Panc1 (cell line): ENCODE data around the gene MRPL50. TPM values are rescaled to one million over a fixed set of nuclear protein-coding genes. Genes with fewer than 3 reads are reported as not detected.

ENCODE experiments used
- ATAC-seq: fragments of 200-7000 bp; cut with Tn5 transposase; 2 replicates; pipeline ENCODE4 v1.9.1; 2020; ENCODE audit warnings: mild to moderate bottlenecking, moderate library complexity
- BruUV-seq: library from RNA; stranded (reverse); fragments of 400-500 nt; replicated peaks from 2 replicates; lab custom pipeline; 2021; lab: Mats Ljungman, UMichigan
- CTCF ChIA-PET: fragments of 300-600 bp; sonication (Branson Sonifier 250); formaldehyde crosslinking; loops from one replicate; lab custom pipeline; 2022; ENCODE audit warnings: antibody characterized with exemption; lab: Charles Lee
- POLR2A ChIA-PET: fragments of 300-600 bp; sonication (Branson Sonifier 250); formaldehyde crosslinking; loops from one replicate; lab custom pipeline; 2022; ENCODE audit warnings: antibody characterized with exemption; lab: Charles Lee
- DNase-seq: peaks from one replicate; pipeline ENCODE4 v3.0.0-alpha.2; 2010; ENCODE audit warnings: low read depth, low spot score
- H3K27ac ChIP-seq: 2 replicates; pipeline ENCODE4 v1.5.1; 2011; ENCODE audit warnings: mild to moderate bottlenecking, low read length, inconsistent platforms
- H3K27me3 ChIP-seq: fragments of 200-500 bp; sonication (Bioruptor generic); 2 replicates; pipeline ENCODE4 v1.6.0; 2014; ENCODE audit warnings: low read length, inconsistent platforms; ENCODE audit not compliant: control insufficient read depth, insufficient read depth
- H3K36me3 ChIP-seq: fragments of 200-500 bp; sonication (Bioruptor generic); 2 replicates; pipeline ENCODE4 v1.5.1; 2014; ENCODE audit warnings: inconsistent platforms, mild to moderate bottlenecking, low read length, moderate library complexity; ENCODE audit not compliant: control insufficient read depth, insufficient read depth
- H3K4me1 ChIP-seq: 2 replicates; pipeline ENCODE4 v1.5.1; 2011; ENCODE audit warnings: inconsistent platforms, mild to moderate bottlenecking, low read length, moderate library complexity; ENCODE audit not compliant: control insufficient read depth, insufficient read depth
- H3K4me3 ChIP-seq, 2 experiments: 2 replicates each; pipeline ENCODE4 v1.5.1; 2011 to 2012; ENCODE audit warnings: low read depth in 2 of 2, low read length in 2 of 2, mild to moderate bottlenecking in 2 of 2, inconsistent platforms in 1 of 2, moderate library complexity in 1 of 2
- H3K9me3 ChIP-seq: fragments of 200-500 bp; sonication (Bioruptor generic); 2 replicates; pipeline ENCODE4 v1.5.1; 2014; ENCODE audit warnings: low read depth, mild to moderate bottlenecking, inconsistent platforms, low read length, moderate library complexity; ENCODE audit not compliant: control insufficient read depth, insufficient read depth
- POLR2AphosphoS5 ChIP-seq: IDR thresholded peaks from 2 replicates; pipeline ENCODE4 v1.6.1; 2012; ENCODE audit warnings: mild to moderate bottlenecking, low read depth, low read length, moderate library complexity
- SIN3A ChIP-seq: IDR thresholded peaks from 2 replicates; pipeline ENCODE4 v1.6.1; 2012; ENCODE audit warnings: low read depth, mild to moderate bottlenecking, low read length, moderate library complexity, borderline replicate concordance; ENCODE audit not compliant: insufficient read depth
- TCF7L2 ChIP-seq: IDR thresholded peaks from 2 replicates; pipeline ENCODE4 v1.6.1; 2011; ENCODE audit warnings: mild to moderate bottlenecking, low read depth, low read length, inconsistent platforms
- in situ Hi-C: cut with HindIII; loops from 2 replicates; pipeline ENCODE4 v1.10.0; 2016; ENCODE audit warnings: low sequenced_read_pairs, low pct_unique_long_range_greater_than_20kb
- intact Hi-C: fragments of 100-400 bp; cut with micrococcal nuclease; formaldehyde crosslinking; loops from one replicate; pipeline ENCODE4 v1.10.0; 2022; ENCODE audit not compliant: unreplicated experiment
- total RNA-seq: library from RNA; stranded (reverse); gene quantifications from one replicate; pipeline ENCODE4 v1.2.1, GENCODE V29; 2021; ENCODE audit not compliant: unreplicated experiment
- TF ChIP-seq, protein P1 (sequence below): fragments of 450-650 bp; IDR thresholded peaks from 2 replicates; pipeline ENCODE4 v1.5.1; 2017; ENCODE audit warnings: mild to moderate bottlenecking
- TF ChIP-seq, protein P2 (sequence below), 2 experiments: IDR thresholded peaks; 2 replicates each; pipeline ENCODE4 v1.6.1; 2011 to 2012; ENCODE audit warnings: low read depth in 2 of 2, control low read depth in 1 of 2, low read length in 1 of 2, mild to moderate bottlenecking in 1 of 2, moderate library complexity in 1 of 2; ENCODE audit not compliant: insufficient read depth in 1 of 2

The MRPL50 gene
- total RNA-seq, 1 experiment from 2014 or later = 7.2 TPM

DNA sequence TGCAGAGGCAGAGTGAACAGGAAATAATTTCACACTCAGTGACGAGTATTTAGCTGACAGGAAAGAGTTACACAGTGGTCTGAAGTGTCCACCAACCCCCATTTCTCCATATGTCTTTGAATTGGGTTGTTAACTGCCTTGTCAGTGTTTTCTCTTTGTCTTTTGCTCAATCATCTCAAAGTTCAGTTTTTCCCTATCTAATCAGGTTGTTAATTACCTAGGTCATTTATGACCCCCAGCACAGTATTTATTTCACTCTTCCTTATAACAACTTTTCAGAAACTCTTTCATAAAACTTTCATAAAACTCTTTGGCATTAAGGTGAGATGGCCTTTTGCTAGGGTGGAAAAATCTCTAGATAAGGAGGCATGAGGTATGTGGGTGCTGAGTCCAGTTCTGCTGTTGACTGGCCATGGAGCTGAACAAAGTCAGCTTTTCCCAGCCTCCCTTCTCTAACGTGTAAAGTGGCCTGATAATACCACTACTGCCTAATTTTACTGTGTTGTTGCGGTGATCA is 42.4 kb upstream of the MRPL50 start:
- no TSS peak for BruUV-seq
- DNase-seq (no peak), ATAC-seq (no peak)
- no peaks in the 10 kb centered on the region for H3K9me3 ChIP-seq
- TF ChIP-seq SIN3A (no peak), POLR2AphosphoS5 (no peak)
- TF ChIP-seq, protein P1, sequence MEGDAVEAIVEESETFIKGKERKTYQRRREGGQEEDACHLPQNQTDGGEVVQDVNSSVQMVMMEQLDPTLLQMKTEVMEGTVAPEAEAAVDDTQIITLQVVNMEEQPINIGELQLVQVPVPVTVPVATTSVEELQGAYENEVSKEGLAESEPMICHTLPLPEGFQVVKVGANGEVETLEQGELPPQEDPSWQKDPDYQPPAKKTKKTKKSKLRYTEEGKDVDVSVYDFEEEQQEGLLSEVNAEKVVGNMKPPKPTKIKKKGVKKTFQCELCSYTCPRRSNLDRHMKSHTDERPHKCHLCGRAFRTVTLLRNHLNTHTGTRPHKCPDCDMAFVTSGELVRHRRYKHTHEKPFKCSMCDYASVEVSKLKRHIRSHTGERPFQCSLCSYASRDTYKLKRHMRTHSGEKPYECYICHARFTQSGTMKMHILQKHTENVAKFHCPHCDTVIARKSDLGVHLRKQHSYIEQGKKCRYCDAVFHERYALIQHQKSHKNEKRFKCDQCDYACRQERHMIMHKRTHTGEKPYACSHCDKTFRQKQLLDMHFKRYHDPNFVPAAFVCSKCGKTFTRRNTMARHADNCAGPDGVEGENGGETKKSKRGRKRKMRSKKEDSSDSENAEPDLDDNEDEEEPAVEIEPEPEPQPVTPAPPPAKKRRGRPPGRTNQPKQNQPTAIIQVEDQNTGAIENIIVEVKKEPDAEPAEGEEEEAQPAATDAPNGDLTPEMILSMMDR = no peak
- no peak overlapping the region for H3K27ac ChIP-seq
- no peaks in the 10 kb centered on the region for H3K36me3 ChIP-seq
- H3K27me3 ChIP-seq = peaks cover 4% of the 10 kb centered on the region; the same call in 1 of the 2 replicates
- ChIA-PET CTCF (no interaction called here), POLR2A (no interaction called here)
- no peaks in the 10 kb centered on the region for H3K4me1 ChIP-seq
- no peak overlapping the region for H3K4me3 ChIP-seq
- in situ Hi-C loops (no loop called here), intact Hi-C loops (no loop called here)

DNA sequence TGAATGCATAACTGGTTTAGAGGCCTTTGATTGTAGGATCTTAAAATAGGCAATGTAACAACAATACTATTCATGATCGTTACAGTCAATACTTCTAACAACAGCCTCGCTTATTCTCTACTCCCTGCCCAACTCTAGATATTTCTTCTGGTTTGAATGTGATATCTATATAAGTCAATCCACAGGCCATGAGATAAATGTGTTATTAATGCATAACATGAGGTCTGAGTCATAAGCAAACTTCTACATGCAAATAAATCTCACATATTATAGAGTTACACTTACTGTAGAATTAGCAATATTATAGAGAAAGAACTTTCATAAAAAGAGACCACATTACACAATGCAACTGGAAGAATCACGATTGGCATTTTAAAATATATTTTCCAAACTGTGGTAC is 40.1 kb upstream of the MRPL50 start:
- no peak for DNase-seq
- H3K4me1 ChIP-seq = no peaks in the 10 kb centered on the region
- intact Hi-C loops = no loop called here
- ATAC-seq = no peak
- TF ChIP-seq, protein P2, sequence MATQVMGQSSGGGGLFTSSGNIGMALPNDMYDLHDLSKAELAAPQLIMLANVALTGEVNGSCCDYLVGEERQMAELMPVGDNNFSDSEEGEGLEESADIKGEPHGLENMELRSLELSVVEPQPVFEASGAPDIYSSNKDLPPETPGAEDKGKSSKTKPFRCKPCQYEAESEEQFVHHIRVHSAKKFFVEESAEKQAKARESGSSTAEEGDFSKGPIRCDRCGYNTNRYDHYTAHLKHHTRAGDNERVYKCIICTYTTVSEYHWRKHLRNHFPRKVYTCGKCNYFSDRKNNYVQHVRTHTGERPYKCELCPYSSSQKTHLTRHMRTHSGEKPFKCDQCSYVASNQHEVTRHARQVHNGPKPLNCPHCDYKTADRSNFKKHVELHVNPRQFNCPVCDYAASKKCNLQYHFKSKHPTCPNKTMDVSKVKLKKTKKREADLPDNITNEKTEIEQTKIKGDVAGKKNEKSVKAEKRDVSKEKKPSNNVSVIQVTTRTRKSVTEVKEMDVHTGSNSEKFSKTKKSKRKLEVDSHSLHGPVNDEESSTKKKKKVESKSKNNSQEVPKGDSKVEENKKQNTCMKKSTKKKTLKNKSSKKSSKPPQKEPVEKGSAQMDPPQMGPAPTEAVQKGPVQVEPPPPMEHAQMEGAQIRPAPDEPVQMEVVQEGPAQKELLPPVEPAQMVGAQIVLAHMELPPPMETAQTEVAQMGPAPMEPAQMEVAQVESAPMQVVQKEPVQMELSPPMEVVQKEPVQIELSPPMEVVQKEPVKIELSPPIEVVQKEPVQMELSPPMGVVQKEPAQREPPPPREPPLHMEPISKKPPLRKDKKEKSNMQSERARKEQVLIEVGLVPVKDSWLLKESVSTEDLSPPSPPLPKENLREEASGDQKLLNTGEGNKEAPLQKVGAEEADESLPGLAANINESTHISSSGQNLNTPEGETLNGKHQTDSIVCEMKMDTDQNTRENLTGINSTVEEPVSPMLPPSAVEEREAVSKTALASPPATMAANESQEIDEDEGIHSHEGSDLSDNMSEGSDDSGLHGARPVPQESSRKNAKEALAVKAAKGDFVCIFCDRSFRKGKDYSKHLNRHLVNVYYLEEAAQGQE (IDR thresholded peaks at IDR 0.05; ENCODE audit: insufficient read depth in 1 of 2, low read depth in 2 of 2, low read length in 1 of 2) = no peak
- TF ChIP-seq POLR2AphosphoS5 = no peak
- no peak for TF ChIP-seq TCF7L2
- TF ChIP-seq, protein P1 = no peak
- no peaks in the 10 kb centered on the region for H3K9me3 ChIP-seq
- no peak overlapping the region for H3K27ac ChIP-seq
- ChIA-PET POLR2A (no interaction called here), CTCF (no interaction called here)
- in situ Hi-C loops = no loop called here
- BruUV-seq = no TSS peak
- H3K4me3 ChIP-seq = no peak overlapping the region
- H3K36me3 ChIP-seq = no peaks in the 10 kb centered on the region
- H3K27me3 ChIP-seq = peaks cover 5% of the 10 kb centered on the region; the same call in 1 of the 2 replicates
